SIG-M5 treated with dmso at 0.1 percent for 504 hours (cell line): ENCODE results near the gene PPP2R2C.
A peak's percentile ranks its signal among the peaks of the same experiment; 100 is the strongest.

ENCODE experiments used
- DNase-seq: peaks from one replicate; lab custom pipeline; 2025; ENCODE audit not compliant: unreplicated experiment; lab: John Stamatoyannopoulos, UW

PPP2R2C gene

GRCh38 chr4:6313216-6313615 lies 159.2 kb downstream of the PPP2R2C start:
- peak; percentile 32 for DNase-seq

GRCh38 chr4:6309777-6310176 lies 162.6 kb downstream of the PPP2R2C start:
- DNase-seq: no peak

GRCh38 chr4:6308899-6309643 lies 163.3 kb downstream of the PPP2R2C start:
- no peak for DNase-seq

GRCh38 chr4:6307891-6308290 lies 164.5 kb downstream of the PPP2R2C start:
- DNase-seq: no peak

- no peak for DNase-seq
These were observed 165.2 kb downstream of the PPP2R2C start for GRCh38 chr4:6307230-6307629.

- DNase-seq: no peak
These were observed 166.1 kb downstream of the PPP2R2C start for GRCh38 chr4:6306299-6306698.

- DNase-seq: no peak
These were observed 168.5 kb downstream of the PPP2R2C start for GRCh38 chr4:6303943-6304342.

- DNase-seq: no peak
These were observed 169.5 kb downstream of the PPP2R2C start for GRCh38 chr4:6302869-6303268.

GRCh38 chr4:6301732-6302442 lies 170.5 kb downstream of the PPP2R2C start:
- no peak for DNase-seq

GRCh38 chr4:6301051-6301731 lies 171.2 kb downstream of the PPP2R2C start:
- no peak for DNase-seq

GRCh38 chr4:6300359-6300758 lies 172.1 kb downstream of the PPP2R2C start:
- DNase-seq: no peak

GRCh38 chr4:6299875-6300274 lies 172.5 kb downstream of the PPP2R2C start:
- no peak for DNase-seq

GRCh38 chr4:6298852-6299251 lies 173.6 kb downstream of the PPP2R2C start:
- no peak for DNase-seq

- DNase-seq: no peak
These were observed 174.4 kb downstream of the PPP2R2C start for GRCh38 chr4:6298035-6298434.

- DNase-seq: no peak
These were observed 175.1 kb downstream of the PPP2R2C start for GRCh38 chr4:6297266-6297815.

GRCh38 chr4:6296026-6296425 lies 176.4 kb downstream of the PPP2R2C start:
- no peak for DNase-seq

GRCh38 chr4:6295495-6295894 lies 176.9 kb downstream of the PPP2R2C start:
- no peak for DNase-seq

- no peak for DNase-seq
These were observed 177.6 kb downstream of the PPP2R2C start for GRCh38 chr4:6294705-6295421.

GRCh38 chr4:6293661-6294060 lies 178.8 kb downstream of the PPP2R2C start:
- DNase-seq: no peak

GRCh38 chr4:6293097-6293445 lies 179.3 kb downstream of the PPP2R2C start:
- no peak for DNase-seq
